Measurements from ENCODE around the gene SMIM36.
"Not testable (repeated sequence)": the region's sequence is repeated elsewhere in the genome, so short reads cannot be mapped to it uniquely, and the experiment has no call there.

Gene SMIM36

DNA sequence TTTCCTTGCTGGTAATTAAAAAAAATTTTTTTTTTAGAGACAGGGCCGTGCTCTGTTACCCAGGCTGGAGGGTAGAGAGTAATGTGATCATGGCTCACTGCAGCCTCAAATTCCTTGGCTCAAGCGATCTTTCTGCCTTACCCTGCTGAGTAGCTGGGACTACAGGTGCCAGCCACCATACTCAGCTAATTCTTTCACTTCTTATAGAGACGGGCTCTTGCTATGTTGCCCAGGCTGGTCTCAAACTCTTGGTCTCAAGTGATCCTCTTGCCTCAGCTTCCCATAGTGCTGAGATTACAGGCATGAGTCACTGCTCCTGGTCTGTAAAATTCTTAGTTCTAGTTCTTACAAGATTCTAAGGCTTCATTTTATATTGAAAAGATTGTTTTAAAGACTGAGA lies 11.1 kb downstream of the SMIM36 start:
- DNase-seq: no peak

DNA sequence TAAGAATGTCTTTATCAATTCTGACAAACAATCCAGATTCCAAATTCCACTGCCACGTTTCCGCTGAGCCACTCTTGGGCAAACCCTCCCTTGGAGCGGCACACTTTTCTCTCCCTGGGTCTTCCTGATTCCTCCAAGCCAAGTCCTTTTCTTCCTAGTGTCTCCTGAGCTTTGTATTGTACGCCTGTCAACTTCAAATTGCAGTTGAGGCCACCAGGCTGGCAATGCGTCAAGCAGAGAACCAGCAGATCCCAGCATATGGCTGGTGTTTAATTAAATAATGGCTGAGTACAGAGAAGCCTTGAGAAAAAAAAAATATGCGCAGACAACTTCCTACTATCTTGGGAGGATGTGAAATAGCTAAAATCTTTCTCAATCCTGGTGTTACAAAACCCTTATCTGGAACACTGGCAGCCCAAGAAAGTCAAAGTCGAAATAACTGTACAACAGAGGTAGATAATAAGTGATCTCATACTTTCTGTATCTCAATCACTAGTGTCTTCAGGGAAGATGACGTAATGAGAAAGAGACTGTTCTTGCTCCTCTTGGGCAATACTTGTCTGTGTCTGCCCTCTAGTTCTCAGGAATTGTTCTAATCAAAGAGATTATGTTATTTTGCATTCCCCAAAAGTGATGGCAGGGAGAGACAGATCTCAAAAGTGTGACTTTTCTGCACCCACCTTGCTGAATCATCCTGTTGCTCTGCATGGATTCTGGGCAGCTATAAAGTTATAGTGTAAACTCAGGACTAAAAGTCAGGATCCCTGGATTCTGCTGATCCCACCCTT lies 15.0 kb downstream of the SMIM36 start:
- no peak for DNase-seq

DNA sequence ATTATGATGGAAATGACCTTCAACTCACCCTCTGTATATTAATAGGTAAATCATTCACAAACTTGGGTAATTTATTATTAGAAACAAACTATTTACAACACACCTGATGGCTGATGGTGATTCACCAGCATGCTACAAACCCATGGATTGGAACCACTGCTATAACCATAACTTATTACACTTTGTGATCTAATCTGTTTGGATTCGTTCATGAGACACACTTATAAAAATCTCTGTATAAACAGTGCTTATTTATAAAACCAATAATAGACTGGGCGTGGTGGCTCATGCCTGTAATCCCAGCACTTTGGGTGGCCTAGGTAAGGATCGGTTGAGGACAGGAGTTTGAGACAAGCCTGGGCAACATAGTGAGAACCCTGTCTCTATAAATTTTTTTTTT lies 16.0 kb downstream of the SMIM36 start:
- DNase-seq: no peak

DNA sequence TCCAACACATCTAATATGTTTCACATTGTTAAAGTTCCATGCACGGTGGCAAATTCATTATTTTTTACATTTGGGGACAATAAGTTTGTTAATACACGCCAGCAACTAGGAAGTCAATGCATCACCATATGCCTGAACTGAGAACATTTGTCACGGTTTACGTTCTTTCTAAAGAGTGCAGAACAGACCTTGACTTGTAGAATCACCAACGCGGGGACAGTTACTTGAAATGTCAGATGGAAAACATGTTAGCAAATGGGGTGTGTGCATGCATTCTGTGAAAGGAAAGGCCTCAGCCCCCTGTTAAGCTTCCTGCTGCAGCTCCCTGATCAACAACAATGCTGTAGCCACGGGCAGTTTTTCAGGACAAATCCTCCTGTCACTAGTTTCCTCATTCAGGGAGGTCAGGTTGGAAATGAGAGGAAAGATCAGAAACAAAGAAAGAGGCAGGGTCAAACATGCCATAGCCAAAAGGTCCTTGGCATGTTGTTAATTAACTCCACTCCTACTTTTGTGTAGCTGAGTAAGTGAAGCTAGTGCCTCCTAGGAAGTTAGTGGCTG lies 18.4 kb downstream of the SMIM36 start:
- DNase-seq: no peak

DNA sequence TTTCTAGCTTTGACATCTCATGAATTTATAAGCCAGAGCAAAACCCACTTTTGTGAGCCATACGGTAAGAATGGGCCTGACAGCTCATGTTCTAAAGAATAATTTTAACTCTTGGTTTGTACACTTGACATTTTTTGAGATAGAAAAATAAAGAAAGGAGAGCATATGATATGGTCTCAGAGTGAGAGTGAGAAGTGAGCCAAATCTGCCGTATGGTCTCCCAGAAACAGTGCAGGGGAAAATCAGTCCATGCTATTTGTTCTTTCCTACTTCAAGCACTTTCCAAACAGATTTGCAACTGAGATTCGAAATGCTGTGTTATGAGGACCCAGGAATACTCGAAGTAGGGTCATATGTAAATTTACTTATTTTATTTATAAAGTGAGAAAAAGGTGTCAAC lies 20.9 kb downstream of the SMIM36 start:
- no peak for DNase-seq

DNA sequence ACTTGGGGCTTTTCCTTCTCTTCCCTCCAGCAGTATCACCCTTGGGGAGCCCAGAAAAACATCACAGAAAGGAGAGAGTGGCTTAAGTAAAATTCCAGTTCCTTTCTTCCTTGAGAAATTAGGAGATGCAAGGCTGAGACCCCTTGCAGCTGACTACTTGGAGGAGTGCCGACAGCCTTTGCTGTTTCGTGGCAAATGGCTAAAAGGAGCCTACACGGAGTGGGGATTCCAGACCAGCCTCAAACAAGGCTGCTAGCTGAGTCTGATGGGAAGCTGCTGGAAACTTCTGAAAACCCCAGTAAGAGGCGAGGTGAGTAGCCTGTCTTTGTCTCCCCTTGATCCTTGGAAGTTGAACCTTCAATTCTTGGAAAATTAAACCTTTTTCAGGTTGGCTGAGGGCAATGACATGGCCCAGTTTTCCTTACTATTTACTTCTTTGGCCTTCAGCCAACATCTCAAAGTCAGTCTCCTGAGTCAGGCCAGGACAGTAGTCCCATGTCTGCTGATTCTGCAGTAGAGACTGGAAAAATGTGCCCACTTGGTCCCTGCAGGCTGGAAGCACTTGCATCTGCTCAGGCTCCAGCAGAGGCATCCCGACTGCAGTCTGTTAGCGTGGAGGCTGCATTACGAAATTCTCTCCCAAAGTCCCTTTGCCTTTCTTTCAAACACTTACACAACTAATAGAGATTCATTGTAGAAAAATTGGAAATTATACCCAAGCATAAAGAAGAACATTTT lies 23.4 kb downstream of the SMIM36 start:
- DNase-seq: no peak

DNA sequence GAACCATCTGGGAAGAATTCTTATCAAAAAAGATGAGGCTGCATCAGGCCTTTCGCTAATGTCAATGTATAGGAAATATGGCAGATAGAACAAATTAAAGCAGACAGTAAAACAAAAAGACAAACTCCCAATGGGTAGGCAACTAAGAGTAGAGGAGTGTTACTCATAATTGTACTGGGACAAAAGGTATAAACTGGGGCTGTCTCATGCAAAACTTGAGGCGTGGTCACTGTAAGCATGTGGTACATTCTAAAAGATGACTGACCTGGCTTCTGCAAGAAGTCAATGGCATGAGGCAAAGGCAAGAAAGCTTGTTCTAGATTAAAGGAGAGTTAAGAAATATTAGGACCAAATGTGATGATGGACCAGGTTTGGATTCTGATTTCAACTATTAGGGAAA lies 26.7 kb downstream of the SMIM36 start:
- no peak for DNase-seq

DNA sequence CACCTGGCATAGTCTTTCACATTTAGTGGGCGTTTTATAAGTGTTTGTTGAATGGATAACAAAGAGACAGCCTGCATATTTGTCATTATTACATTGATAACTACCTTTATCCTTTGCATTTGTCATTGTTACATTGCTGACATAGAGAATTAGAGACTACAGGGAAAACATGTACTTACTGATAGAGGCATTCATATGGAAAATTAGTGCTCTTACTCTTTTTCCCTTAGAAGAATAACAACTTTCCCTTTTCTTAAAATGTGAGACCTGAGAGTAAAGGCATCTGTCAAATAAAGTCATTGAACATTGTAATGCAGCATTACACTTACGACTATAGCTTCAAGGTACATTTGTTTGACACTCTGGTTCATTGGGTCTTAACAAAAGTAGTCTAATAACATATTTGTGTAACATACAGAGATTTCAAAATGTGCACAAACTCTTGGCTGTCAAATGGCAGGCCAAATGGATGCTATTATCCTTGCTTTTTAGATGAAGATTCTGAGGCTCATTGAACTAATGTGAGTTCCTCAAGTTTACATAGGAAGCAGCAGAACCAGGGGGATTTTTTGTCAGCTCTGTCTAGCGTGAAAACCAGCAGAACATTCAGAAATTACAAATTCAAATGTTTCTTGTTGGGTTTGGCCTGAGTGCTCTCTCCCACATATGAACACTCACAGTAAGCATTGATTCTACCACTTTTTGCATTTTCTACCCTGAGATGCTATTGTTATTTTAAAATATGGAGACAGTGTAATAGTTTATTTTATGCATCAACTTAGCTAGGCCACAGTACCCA lies 28.5 kb downstream of the SMIM36 start:
- no peak for DNase-seq

DNA sequence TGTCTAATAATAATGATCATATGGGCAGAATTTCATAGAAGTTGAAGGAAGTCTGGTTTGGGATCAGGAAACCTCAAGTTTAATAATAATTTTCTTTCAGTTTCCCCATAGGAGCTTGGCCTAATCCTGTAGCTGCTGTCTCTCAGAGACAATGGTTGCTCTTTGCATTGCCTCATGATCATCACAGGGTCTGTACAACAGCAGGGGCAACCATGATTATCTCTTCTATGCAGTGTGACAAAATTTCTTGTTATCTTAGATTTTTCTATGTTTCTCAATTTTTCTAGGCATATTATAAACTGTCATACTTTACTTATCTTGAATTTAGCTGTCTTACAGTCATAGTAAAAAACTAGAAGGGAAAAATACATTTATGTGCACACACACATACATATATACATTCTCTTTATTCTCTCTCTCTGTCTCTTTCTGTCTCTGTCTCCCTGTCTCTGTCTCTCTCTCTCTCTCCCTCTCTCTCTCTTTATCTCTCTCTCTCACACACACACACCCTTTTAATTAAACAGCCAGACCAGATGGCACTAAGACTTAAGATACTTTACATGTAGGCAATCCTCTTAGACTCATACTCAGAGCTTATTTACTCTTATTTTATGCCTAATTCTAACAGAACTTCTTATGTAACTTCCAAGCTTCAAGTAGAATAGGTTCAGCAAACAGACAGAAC lies 30.5 kb downstream of the SMIM36 start:
- no peak for DNase-seq

DNA sequence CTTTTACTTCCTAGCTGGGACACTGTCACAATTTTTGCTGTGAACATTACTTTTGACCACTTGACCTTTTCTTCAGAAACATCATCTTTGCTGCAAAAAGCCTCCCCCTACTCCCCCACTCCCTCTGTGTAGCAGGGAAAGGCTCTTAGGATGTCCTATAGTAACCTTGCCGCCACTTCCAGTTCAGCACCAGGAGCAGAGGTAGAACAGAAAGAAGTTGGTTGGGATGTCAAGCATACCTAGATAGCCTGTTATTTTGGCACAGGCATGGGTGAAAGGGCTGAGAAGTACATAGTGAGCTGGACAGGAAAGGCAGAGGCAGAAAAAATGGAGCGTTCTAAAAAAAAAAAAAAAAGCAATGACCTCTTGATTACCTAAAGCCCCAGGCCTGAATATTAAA lies 31.3 kb downstream of the SMIM36 start:
- DNase-seq: no peak

DNA sequence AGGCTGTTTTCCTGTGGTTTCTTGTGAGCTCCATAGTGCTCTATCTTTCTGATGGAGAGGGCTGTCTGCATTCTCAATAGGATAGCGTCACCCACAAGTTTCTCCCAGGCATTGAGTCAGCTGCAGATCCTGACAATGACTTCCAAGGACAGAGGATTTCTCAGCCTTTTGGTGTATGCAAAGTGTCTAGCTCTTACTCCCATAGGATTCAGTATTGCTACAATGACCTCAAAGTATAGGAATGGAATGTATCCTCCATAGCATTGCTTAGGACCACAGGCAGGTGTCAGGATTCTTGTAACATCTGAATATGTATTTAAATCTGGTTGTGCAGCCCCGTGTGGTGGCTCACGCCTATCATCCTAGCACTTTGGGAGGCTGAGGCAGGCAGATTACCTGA lies 32.3 kb downstream of the SMIM36 start:
- no peak for DNase-seq

DNA sequence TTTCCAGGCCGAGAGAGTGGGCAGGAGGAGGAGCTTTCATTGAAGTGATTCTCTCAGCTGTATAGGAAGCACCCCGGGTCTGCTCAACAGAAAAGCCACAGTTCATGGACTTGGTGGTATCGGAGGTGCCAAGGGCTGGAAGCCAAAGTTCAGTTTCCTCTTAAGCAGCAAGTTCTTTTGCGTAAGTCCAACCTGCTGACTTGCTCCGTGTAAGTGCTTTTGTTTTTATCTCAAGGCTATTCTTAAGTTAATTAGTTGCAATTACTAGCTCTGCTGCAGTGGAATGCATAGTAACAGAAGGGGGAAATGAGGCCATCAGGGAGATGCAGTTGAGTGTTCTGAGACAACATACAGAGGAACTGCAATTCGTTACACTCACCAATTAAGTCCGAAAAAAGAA lies 44.6 kb downstream of the SMIM36 start:
- DNase-seq: no peak

DNA sequence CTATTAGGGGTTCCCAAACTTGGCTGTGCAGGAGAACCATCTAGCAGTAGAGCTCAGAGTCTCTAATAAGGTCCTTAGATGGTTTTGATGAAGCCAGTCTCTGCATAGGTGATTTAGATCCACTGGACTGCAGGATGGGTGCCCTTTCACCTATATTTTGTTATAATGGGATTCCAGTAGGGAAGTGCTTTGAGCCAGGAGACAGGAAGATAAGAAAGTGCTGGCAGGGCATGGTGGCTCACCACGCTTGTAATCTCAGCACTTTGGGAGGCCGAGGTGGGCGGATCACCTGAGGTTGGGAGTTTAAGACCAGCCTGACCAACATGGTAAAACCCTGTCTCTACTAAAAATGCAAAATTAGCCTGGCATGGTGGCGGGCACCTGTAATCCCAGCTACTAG lies 45.5 kb downstream of the SMIM36 start:
- not testable (repeated sequence) for DNase-seq

DNA sequence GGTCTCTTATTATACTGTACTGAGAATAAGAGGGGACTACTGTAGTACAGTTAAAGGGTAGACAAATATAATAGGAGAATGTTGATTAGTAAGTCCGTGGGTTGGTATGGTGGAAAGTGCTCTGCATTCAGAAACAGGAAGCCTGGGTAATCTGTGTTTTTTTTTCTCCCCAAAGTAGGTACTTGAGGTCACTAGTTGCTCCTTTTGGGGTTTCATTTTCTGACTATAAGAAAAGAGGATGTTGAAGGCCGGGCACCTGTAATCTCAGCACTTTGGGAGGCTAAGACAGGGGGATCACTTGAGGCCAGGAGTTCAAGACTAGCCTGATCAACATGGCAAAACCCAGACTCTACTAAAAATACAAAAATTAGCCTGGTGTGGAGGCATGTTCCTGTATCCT lies 47.7 kb downstream of the SMIM36 start:
- no peak for DNase-seq

DNA sequence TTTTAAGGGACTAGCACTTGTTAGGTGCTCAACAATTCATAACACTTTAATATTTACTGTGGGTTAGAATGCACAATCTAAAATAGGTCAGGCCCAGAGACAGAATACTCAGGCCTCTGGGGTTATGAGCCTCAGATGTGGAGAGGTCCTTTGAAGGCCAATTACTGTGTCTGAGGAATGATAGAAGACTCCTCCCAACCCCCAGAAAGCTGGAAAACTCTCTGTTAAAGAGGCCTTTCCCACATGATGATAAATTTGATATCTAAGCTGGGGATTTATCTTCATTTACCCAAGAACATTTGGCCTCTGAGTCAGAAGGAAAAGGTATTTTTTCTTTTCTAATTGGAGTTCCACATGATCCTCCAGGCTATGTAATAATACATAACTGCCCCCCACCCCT lies 48.5 kb downstream of the SMIM36 start:
- no peak for DNase-seq

DNA sequence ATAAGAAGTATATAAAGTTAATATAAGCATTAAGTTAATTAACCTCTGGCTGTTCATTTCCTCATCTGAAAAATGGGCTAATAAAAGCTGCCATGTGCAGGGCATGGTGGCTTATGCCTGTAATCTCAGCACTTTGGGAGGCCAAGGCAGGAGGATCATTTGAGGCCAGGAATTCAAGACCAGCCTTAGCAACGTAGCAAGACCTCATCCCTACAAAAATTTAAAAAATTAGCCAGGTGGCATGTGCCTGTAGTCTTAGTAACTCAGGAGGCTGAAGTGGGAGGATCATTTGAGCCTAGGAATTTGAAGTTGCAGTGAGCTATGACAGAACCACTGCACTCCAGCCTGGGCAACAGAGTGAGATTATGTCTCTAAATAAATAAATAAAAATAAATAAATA lies 49.0 kb downstream of the SMIM36 start:
- DNase-seq: no peak

DNA sequence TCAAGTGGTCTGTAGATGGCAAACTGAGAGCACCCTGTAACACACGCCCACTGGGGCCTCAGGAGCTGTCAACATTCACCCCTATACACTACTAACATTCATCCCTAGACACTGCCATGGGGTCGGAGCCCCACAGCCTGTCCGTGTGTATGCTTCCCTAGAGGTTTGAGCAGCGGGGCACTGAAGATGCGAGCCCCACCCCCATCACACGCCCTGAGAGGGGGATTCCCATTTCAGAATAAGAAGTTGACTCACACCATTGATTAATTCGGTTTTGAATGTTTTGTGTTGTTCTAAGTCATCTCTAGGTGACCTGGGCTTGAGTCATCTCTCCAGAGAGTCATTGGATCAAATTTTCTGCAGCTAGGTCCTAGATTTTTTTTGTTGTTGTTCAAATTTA lies 52.3 kb downstream of the SMIM36 start:
- DNase-seq: no peak

DNA sequence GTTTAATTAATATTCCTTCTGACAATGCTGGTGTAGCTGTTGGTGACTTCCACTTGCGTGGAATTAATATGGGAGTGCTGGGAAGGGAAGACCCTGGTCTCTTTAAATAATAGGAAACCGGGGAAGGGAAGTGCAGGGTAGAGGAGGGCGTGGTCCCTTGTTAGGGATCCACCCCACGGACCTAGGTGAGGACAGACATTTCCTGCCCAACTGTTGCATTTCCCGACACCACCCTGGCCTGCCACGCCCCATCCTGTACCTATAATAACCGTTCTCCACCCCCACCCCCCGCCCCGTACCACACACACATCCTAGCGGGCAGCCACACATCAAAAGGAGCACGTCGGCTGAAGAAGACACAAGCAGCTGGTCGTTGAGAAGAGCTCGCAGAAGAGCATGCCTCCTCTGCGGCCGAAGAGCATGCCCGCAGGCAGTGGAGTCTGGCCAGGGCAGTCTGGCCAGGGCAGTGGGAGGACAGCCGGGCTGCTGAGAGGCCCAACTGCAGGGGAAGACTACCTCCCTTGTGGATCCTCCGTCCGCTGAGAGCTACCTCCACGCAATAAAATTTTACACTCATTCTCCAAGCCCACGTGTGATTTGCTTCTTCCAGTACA lies 52.9 kb downstream of the SMIM36 start:
- DNase-seq: no peak

DNA sequence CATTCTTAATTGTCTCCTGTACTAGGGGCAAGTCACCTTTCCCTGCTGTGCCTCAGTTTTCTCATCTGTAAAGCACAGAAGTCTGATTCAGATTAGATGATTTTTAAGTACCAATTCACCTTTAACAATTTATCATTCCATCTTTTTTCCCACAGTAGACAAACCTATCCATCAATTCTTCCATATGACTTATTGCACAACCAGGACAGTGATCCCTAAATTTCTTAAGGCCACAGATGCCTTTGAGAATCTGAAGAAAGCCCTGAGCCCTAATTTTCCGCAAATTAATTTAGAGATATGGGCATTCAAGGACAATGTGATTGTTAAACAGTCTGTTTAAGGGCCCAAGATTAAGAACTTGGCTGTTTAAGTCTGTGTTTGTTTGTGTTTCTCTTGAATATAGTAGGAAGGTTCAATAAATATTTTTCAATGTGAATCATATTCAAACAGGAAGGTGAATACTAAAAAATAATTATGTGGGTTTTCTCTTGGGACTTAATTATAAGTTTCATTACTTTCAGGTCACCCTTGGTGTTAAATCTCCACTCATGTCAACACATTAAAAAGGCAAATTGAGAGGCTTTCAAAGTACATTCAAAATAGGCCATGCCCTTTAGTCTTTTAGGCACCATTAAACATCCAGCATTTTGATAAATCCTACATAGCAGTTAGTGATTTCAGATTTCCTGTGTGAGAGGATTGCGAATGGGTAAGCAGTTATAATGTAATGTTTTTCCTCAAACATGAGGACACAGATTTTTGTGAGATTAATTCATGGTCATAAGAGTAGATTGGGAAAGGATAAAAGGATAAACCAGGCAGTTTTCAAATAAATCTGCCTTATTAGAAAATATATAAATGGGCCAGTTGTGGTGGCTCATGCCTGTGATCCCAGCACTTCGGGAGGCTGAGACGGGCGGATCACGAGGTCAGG lies 54.7 kb downstream of the SMIM36 start:
- no peak for DNase-seq

DNA sequence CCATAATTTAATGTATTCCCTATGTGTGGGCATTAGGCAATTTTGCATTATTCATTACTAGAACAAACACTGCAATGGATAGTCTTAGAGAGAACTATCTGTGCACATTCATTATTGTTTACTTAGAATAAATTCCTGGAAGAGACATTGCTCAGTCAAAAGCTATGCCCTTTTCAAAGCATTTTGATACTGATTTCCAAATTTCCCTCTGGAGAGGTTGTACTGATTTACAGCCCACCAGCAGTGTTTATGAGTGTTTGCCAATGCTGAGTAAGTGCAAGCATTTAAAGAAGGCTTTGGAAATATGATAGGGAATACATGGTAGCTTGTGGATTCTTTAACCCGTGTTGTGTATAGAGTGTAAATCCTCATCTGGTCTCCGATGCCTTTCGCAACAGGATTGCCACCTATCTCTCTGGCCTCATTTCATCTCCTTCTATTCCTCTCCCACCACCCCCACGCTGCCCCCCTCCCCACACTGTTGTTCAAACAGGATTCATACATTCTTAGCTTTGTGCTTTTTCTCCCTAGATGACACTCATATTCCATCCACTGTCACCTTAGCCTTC lies 56.3 kb downstream of the SMIM36 start:
- peak; percentile 8 for DNase-seq

Measured in NCI-H526 treated with DMSO at 0.1 percent for 48 hours (cell line).